SK-N-SH (cell line): Measurements from ENCODE around the gene ARHGEF40. TPM values are rescaled to one million over a fixed set of nuclear protein-coding genes. Genes with fewer than 3 reads are reported as not detected.

Experiments
- CTCF ChIA-PET: fragments of 300-600, 350-600 bp; formaldehyde crosslinking; extraction: SDS; loops from one replicate; lab custom pipeline; 2021; lab: Yijun Ruan, JAX
- POLR2A ChIA-PET: fragments of 350-600 bp; sonication (Branson Sonifier 250); formaldehyde crosslinking; extraction: SDS; loops from one replicate; lab custom pipeline; 2020; ENCODE audit warnings: antibody characterized with exemption, inconsistent platforms; lab: Yijun Ruan, JAX
- DNase-seq: peaks from one replicate; pipeline ENCODE4 v3.0.0; 2012
- H2AFZ ChIP-seq: fragments of 200-600 bp; sonication (generic); 2 replicates; pipeline ENCODE4 v1.8.1; 2016; ENCODE audit warnings: antibody characterized with exemption, mild to moderate bottlenecking, low read depth
- H3F3A ChIP-seq: fragments of 200-600 bp; sonication (generic); replicated peaks from 2 replicates; pipeline ENCODE3; 2016; ENCODE audit warnings: antibody characterized with exemption, mild to moderate bottlenecking; ENCODE audit not compliant: insufficient read depth
- H3K27ac ChIP-seq, 2 experiments: fragments of 200-500 bp in 1 of 2; fragments of 200-600 bp in 1 of 2; sonication (Bioruptor generic) in 1 of 2; sonication (generic), shearing (Covaris generic) in 1 of 2; 2 replicates each; pipeline versions ENCODE4 v1.5.1 to v1.6.1; 2014 to 2016; ENCODE audit warnings: low read depth in 2 of 2, inconsistent platforms in 1 of 2, low read length in 1 of 2, mild to moderate bottlenecking in 1 of 2, mixed read lengths in 1 of 2
- H3K27me3 ChIP-seq: fragments of 200-600 bp; sonication (generic), shearing (Covaris generic); 2 replicates; pipeline ENCODE4 v1.6.1; 2016; ENCODE audit warnings: mixed run types; ENCODE audit not compliant: insufficient read depth
- H3K36me3 ChIP-seq, 2 experiments: fragments of 200-500 bp in 1 of 2; fragments of 200-600 bp in 1 of 2; sonication (Bioruptor generic) in 1 of 2; sonication (generic) in 1 of 2; replicated peaks in 1 of 2; 2 replicates each; pipeline versions ENCODE3 to v1.5.1; 2014 to 2016; ENCODE audit warnings: low read length in 1 of 2, mild to moderate bottlenecking in 1 of 2; ENCODE audit not compliant: insufficient read depth in 2 of 2, control insufficient read depth in 1 of 2
- H3K4me1 ChIP-seq, 2 experiments: fragments of 200-500 bp in 1 of 2; fragments of 200-600 bp in 1 of 2; sonication (Bioruptor generic) in 1 of 2; sonication (generic), shearing (Covaris generic) in 1 of 2; 2 replicates each; pipeline versions ENCODE4 v1.5.1 to v1.6.1; 2014 to 2016; ENCODE audit warnings: low read depth in 1 of 2, low read length in 1 of 2, mixed run types in 1 of 2; ENCODE audit not compliant: insufficient read depth in 2 of 2, control insufficient read depth in 1 of 2
- H3K4me2 ChIP-seq: fragments of 200-600 bp; sonication (generic), shearing (Covaris generic); 2 replicates; pipeline ENCODE4 v1.6.1; 2017; ENCODE audit warnings: mixed run types
- H3K4me3 ChIP-seq, 2 experiments: fragments of 200-500 bp in 1 of 2; fragments of 200-600 bp in 1 of 2; sonication (Bioruptor generic) in 1 of 2; sonication (generic), shearing (Covaris generic) in 1 of 2; 2 replicates each; pipeline versions ENCODE4 v1.5.1 to v1.8.1; 2014 to 2016; ENCODE audit warnings: low read depth in 2 of 2, inconsistent platforms in 1 of 2, low read length in 1 of 2, mild to moderate bottlenecking in 1 of 2, mixed read lengths in 1 of 2, moderate library complexity in 1 of 2
- H3K79me2 ChIP-seq: fragments of 200-600 bp; sonication (generic); 2 replicates; pipeline ENCODE4 v1.8.1; 2017; ENCODE audit warnings: mild to moderate bottlenecking; ENCODE audit not compliant: insufficient read depth
- H3K9ac ChIP-seq: fragments of 200-600 bp; sonication (generic); 2 replicates; pipeline ENCODE4 v1.6.1; 2017; ENCODE audit warnings: mixed run types
- H3K9me2 ChIP-seq: fragments of 200-600 bp; sonication (generic); 2 replicates; pipeline ENCODE4 v1.6.1; 2017; ENCODE audit warnings: mixed run types
- H3K9me3 ChIP-seq: fragments of 200-600 bp; sonication (generic); 2 replicates; pipeline ENCODE4 v1.6.1; 2017; ENCODE audit warnings: mixed run types, mild to moderate bottlenecking, moderate library complexity
- H4K20me1 ChIP-seq: fragments of 200-600 bp; sonication (generic); 2 replicates; pipeline ENCODE4 v1.6.1; 2017; ENCODE audit warnings: mild to moderate bottlenecking, mixed run types; ENCODE audit not compliant: insufficient read depth
- ELF1 ChIP-seq: IDR thresholded peaks from 2 replicates; pipeline ENCODE4 v1.4.0; 2012
- EZH2phosphoT487 ChIP-seq: fragments of 200-600 bp; sonication (generic); IDR thresholded peaks from 2 replicates; pipeline ENCODE4 v1.6.1; 2017; ENCODE audit warnings: low read depth, mixed run types, mild to moderate bottlenecking, antibody characterized with exemption, moderate library complexity, borderline replicate concordance
- FOXJ3 ChIP-seq: sonication (generic); formaldehyde crosslinking; IDR thresholded peaks from 2 replicates; pipeline ENCODE4 v1.5.1; 2020; ENCODE audit warnings: mild to moderate bottlenecking, missing genetic modification reagents
- JUND ChIP-seq: IDR thresholded peaks from 2 replicates; pipeline ENCODE4 v1.4.0; 2012
- MXI1 ChIP-seq: IDR thresholded peaks from 2 replicates; pipeline ENCODE4 v1.6.1; 2012; ENCODE audit warnings: mild to moderate bottlenecking, low read depth, low read length, improper control_type of control experiment
- NFIC ChIP-seq: IDR thresholded peaks from 2 replicates; pipeline ENCODE4 v1.4.0; 2012; ENCODE audit warnings: borderline replicate concordance
- NRF1 ChIP-seq: IDR thresholded peaks from 2 replicates; pipeline ENCODE4 v1.6.1; 2012; ENCODE audit warnings: low read depth, mild to moderate bottlenecking, low read length
- POLR2AphosphoS5 ChIP-seq: IDR thresholded peaks from 2 replicates; pipeline ENCODE4 v1.6.1; 2012; ENCODE audit warnings: low read depth, low read length
- RCOR1 ChIP-seq: fragments of 150-350 bp; IDR thresholded peaks from 2 replicates; pipeline ENCODE4 v1.6.1; 2017; ENCODE audit warnings: antibody characterized with exemption, low read length
- RXRA ChIP-seq: IDR thresholded peaks from 2 replicates; pipeline ENCODE4 v1.4.0; 2012; ENCODE audit warnings: low read depth, mild to moderate bottlenecking, borderline replicate concordance
- SIN3A ChIP-seq: IDR thresholded peaks from 2 replicates; pipeline ENCODE4 v1.6.1; 2012; ENCODE audit warnings: low read depth, mild to moderate bottlenecking, low read length, moderate library complexity, borderline replicate concordance
- SMC3 ChIP-seq: IDR thresholded peaks from 2 replicates; pipeline ENCODE4 v1.6.1; 2012; ENCODE audit warnings: low read depth, low read length, improper control_type of control experiment
- TEAD4 ChIP-seq: IDR thresholded peaks from 2 replicates; pipeline ENCODE4 v1.4.0; 2012; ENCODE audit warnings: mild to moderate bottlenecking, borderline replicate concordance; ENCODE audit not compliant: insufficient read depth
- YY1 ChIP-seq: IDR thresholded peaks from 2 replicates; pipeline ENCODE4 v1.4.0; 2012; ENCODE audit warnings: low read depth, mild to moderate bottlenecking
- WGBS: methylation state at CpG from one replicate; pipeline ENCODE4 v1.1.6; 2017; ENCODE audit warnings: low lambda C conversion rate; 5-methylcytosine and 5-hydroxymethylcytosine counted together
- polyA plus RNA-seq, 3 experiments: library from polyadenylated mRNA; depleted of rRNA; stranded (reverse); fragments of >200 nt; gene quantifications; 2 replicates each; pipeline ENCODE4 v1.2.3, GENCODE V29; 2012
- TF ChIP-seq, protein P1 (sequence below): fragments of 150-350 bp; IDR thresholded peaks from 2 replicates; pipeline ENCODE4 v1.6.1; 2016; ENCODE audit warnings: mild to moderate bottlenecking, low read depth, low read length
- TF ChIP-seq, protein P2 (sequence below): fragments of 200-600 bp; sonication (generic); IDR thresholded peaks from 2 replicates; pipeline ENCODE4 v1.6.1; 2017; ENCODE audit warnings: antibody characterized with exemption, mild to moderate bottlenecking, moderate library complexity
- TF ChIP-seq, protein P3 (sequence below): fragments of 150-350 bp; IDR thresholded peaks from 2 replicates; pipeline ENCODE4 v1.6.1; 2017; ENCODE audit warnings: antibody characterized with exemption, low read length, low read depth, borderline replicate concordance
- TF ChIP-seq, protein P4 (sequence below): IDR thresholded peaks from 2 replicates; pipeline ENCODE4; 2012

Gene ARHGEF40
- polyA plus RNA-seq, 1 of the 3 experiments (the other 2 are of a cell fraction), result 58.8 TPM

GRCh38 chr14:21077672-21078071, 7.6 kb downstream of the ARHGEF40 start:
- ChIA-PET POLR2A (no interaction called here), CTCF (interaction anchor here (2.1 to 3.5 kb wide), 3 partner anchors 15 to 63 kb away, joined by 11 to 14 read pairs (median 13); no protein-coding TSS in a partner anchor)
- Histone ChIP-seq H3K36me3 (peaks cover 76 to 96% of the 10 kb centered on the region in 2 experiments), H3K9me3 (no peaks in the 10 kb centered on the region), H3K4me1 (peaks cover 4 to 14% of the 10 kb centered on the region in 2 experiments; a peak in 3 of 4 replicates), H4K20me1 (0 out of 2 replicates have a peak, but pooled peaks cover 8% of the 10 kb centered on the region), H3K4me3 (no peak overlapping the region), H3K9me2 (no peaks in the 10 kb centered on the region), H3K27me3 (no peaks in the 10 kb centered on the region), H3K9ac (no peak overlapping the region), H3K79me2 (peaks cover 28% of the 10 kb centered on the region), H3K27ac (no peak overlapping the region), H3F3A (peaks cover 3% of the 10 kb centered on the region), H3K4me2 (no peak overlapping the region), H2AFZ (no peak overlapping the region)
- 93% methylated on average over 2 of the region's 2 CpGs for WGBS
- DNase-seq, result no peak
- TF ChIP-seq EZH2phosphoT487, result no peak
- no peak for TF ChIP-seq POLR2AphosphoS5
- TF ChIP-seq, protein P1, sequence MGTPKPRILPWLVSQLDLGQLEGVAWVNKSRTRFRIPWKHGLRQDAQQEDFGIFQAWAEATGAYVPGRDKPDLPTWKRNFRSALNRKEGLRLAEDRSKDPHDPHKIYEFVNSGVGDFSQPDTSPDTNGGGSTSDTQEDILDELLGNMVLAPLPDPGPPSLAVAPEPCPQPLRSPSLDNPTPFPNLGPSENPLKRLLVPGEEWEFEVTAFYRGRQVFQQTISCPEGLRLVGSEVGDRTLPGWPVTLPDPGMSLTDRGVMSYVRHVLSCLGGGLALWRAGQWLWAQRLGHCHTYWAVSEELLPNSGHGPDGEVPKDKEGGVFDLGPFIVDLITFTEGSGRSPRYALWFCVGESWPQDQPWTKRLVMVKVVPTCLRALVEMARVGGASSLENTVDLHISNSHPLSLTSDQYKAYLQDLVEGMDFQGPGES, result no peak
- TF ChIP-seq, protein P2, sequence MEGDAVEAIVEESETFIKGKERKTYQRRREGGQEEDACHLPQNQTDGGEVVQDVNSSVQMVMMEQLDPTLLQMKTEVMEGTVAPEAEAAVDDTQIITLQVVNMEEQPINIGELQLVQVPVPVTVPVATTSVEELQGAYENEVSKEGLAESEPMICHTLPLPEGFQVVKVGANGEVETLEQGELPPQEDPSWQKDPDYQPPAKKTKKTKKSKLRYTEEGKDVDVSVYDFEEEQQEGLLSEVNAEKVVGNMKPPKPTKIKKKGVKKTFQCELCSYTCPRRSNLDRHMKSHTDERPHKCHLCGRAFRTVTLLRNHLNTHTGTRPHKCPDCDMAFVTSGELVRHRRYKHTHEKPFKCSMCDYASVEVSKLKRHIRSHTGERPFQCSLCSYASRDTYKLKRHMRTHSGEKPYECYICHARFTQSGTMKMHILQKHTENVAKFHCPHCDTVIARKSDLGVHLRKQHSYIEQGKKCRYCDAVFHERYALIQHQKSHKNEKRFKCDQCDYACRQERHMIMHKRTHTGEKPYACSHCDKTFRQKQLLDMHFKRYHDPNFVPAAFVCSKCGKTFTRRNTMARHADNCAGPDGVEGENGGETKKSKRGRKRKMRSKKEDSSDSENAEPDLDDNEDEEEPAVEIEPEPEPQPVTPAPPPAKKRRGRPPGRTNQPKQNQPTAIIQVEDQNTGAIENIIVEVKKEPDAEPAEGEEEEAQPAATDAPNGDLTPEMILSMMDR, result no peak
- TF ChIP-seq FOXJ3 (CRISPR knock-in tag), result no peak
- TF ChIP-seq, protein P3, sequence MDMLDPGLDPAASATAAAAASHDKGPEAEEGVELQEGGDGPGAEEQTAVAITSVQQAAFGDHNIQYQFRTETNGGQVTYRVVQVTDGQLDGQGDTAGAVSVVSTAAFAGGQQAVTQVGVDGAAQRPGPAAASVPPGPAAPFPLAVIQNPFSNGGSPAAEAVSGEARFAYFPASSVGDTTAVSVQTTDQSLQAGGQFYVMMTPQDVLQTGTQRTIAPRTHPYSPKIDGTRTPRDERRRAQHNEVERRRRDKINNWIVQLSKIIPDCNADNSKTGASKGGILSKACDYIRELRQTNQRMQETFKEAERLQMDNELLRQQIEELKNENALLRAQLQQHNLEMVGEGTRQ, result no peak
- TF ChIP-seq NRF1, result no peak
- no peak for TF ChIP-seq RXRA
- TF ChIP-seq, protein P4, sequence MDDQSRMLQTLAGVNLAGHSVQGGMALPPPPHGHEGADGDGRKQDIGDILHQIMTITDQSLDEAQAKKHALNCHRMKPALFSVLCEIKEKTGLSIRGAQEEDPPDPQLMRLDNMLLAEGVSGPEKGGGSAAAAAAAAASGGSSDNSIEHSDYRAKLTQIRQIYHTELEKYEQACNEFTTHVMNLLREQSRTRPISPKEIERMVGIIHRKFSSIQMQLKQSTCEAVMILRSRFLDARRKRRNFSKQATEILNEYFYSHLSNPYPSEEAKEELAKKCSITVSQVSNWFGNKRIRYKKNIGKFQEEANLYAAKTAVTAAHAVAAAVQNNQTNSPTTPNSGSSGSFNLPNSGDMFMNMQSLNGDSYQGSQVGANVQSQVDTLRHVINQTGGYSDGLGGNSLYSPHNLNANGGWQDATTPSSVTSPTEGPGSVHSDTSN, result no peak
- TF ChIP-seq SMC3, result no peak
- TF ChIP-seq ELF1, result no peak
- no peak for TF ChIP-seq YY1
- no peak for TF ChIP-seq RCOR1
- TF ChIP-seq SIN3A, result no peak
- no peak for TF ChIP-seq TEAD4
- no peak for TF ChIP-seq MXI1
- TF ChIP-seq NFIC, result no peak
- TF ChIP-seq JUND, result no peak
